HEK293 (cell line): Measurements from ENCODE around the gene CALCOCO1.

Experiments
- AEBP2 ChIP-seq: fragments of 450-650 bp; formaldehyde crosslinking; IDR thresholded peaks from 2 replicates; pipeline ENCODE4 v1.5.1; 2016; ENCODE audit warnings: missing biosample characterization, missing genetic modification characterization, borderline replicate concordance
- ELK4 ChIP-seq: IDR thresholded peaks from 2 replicates; pipeline ENCODE4 v1.6.1; 2011; ENCODE audit warnings: mild to moderate bottlenecking, low read depth, low read length, borderline replicate concordance
- GLI2 ChIP-seq: fragments of 450-650 bp; formaldehyde crosslinking; IDR thresholded peaks from 2 replicates; pipeline ENCODE4; 2017; ENCODE audit warnings: missing biosample characterization, missing genetic modification characterization, low read depth, borderline replicate concordance
- IKZF3 ChIP-seq: fragments of 450-650 bp; IDR thresholded peaks from 2 replicates; pipeline ENCODE4 v1.5.0; 2018; ENCODE audit warnings: missing biosample characterization, mild to moderate bottlenecking, missing genetic modification characterization, moderate library complexity
- KLF9 ChIP-seq: fragments of 450-650 bp; formaldehyde crosslinking; IDR thresholded peaks from 2 replicates; pipeline ENCODE4 v1.5.1; 2016; ENCODE audit warnings: missing biosample characterization, missing genetic modification characterization, low read depth
- SETDB1 ChIP-seq: IDR thresholded peaks from one replicate; pipeline ENCODE4 v1.6.1; 2017; ENCODE audit warnings: mild to moderate bottlenecking, low read length, moderate library complexity, mixed read lengths; ENCODE audit not compliant: insufficient read length
- TSHZ1 ChIP-seq: fragments of 450-650 bp; formaldehyde crosslinking; IDR thresholded peaks from 2 replicates; pipeline ENCODE4 v1.5.1; 2016; ENCODE audit warnings: missing biosample characterization, missing genetic modification characterization, borderline replicate concordance
- ZBTB10 ChIP-seq: fragments of 450-650 bp; formaldehyde crosslinking; IDR thresholded peaks from 2 replicates; pipeline ENCODE4 v1.5.1; 2016; ENCODE audit warnings: missing biosample characterization, missing genetic modification characterization
- ZBTB17 ChIP-seq: fragments of 450-650 bp; formaldehyde crosslinking; IDR thresholded peaks from 2 replicates; pipeline ENCODE4 v1.5.1; 2016; ENCODE audit warnings: missing biosample characterization, missing genetic modification characterization
- ZBTB6 ChIP-seq: fragments of 450-650 bp; formaldehyde crosslinking; IDR thresholded peaks from 2 replicates; pipeline ENCODE4 v1.5.1; 2017; ENCODE audit warnings: missing biosample characterization, missing genetic modification characterization
- ZFP69B ChIP-seq: fragments of 450-650 bp; formaldehyde crosslinking; IDR thresholded peaks from 2 replicates; pipeline ENCODE4 v1.5.1; 2016; ENCODE audit warnings: missing biosample characterization, missing genetic modification characterization
- ZNF169 ChIP-seq: fragments of 450-650 bp; formaldehyde crosslinking; IDR thresholded peaks from 2 replicates; pipeline ENCODE4 v1.5.1; 2016; ENCODE audit warnings: missing biosample characterization, missing genetic modification characterization
- ZNF202 ChIP-seq: fragments of 450-650 bp; formaldehyde crosslinking; IDR thresholded peaks from 2 replicates; pipeline ENCODE4 v1.5.1; 2016; ENCODE audit warnings: missing biosample characterization, missing genetic modification characterization, borderline replicate concordance
- ZNF248 ChIP-seq: fragments of 450-650 bp; formaldehyde crosslinking; IDR thresholded peaks from 2 replicates; pipeline ENCODE4 v1.5.1; 2017; ENCODE audit warnings: missing biosample characterization, missing genetic modification characterization
- ZNF335 ChIP-seq: fragments of 450-650 bp; formaldehyde crosslinking; conservative IDR thresholded peaks from 2 replicates; pipeline ENCODE4 v1.5.1; 2016; ENCODE audit warnings: missing biosample characterization, missing genetic modification characterization
- ZNF350 ChIP-seq: fragments of 450-650 bp; formaldehyde crosslinking; IDR thresholded peaks from 2 replicates; pipeline ENCODE4 v1.5.0; 2017; ENCODE audit warnings: missing biosample characterization, mild to moderate bottlenecking, missing genetic modification characterization
- ZNF513 ChIP-seq: fragments of 450-650 bp; IDR thresholded peaks from 2 replicates; pipeline ENCODE4 v1.5.1; 2018; ENCODE audit warnings: missing biosample characterization, missing genetic modification characterization
- ZNF530 ChIP-seq: fragments of 450-650 bp; formaldehyde crosslinking; IDR thresholded peaks from 2 replicates; pipeline ENCODE4 v1.5.1; 2016; ENCODE audit warnings: low read depth, missing biosample characterization, missing genetic modification characterization
- ZNF621 ChIP-seq: fragments of 450-650 bp; formaldehyde crosslinking; IDR thresholded peaks from 2 replicates; pipeline ENCODE4 v1.5.1; 2017; ENCODE audit warnings: missing biosample characterization, missing genetic modification characterization
- ZNF629 ChIP-seq: fragments of 450-650 bp; formaldehyde crosslinking; IDR thresholded peaks from 2 replicates; pipeline ENCODE4 v1.5.1; 2017; ENCODE audit warnings: missing biosample characterization, missing genetic modification characterization
- ZNF639 ChIP-seq: fragments of 450-650 bp; formaldehyde crosslinking; IDR thresholded peaks from 2 replicates; pipeline ENCODE4 v1.5.1; 2016; ENCODE audit warnings: missing biosample characterization, missing genetic modification characterization
- ZNF707 ChIP-seq: fragments of 450-650 bp; formaldehyde crosslinking; IDR thresholded peaks from 2 replicates; pipeline ENCODE4 v1.5.1; 2016; ENCODE audit warnings: missing biosample characterization, missing genetic modification characterization
- ZNF830 ChIP-seq: fragments of 450-650 bp; IDR thresholded peaks from 2 replicates; pipeline ENCODE4 v1.5.0; 2018; ENCODE audit warnings: missing biosample characterization, missing genetic modification characterization, low read depth, mild to moderate bottlenecking, moderate library complexity
- ZNF837 ChIP-seq: fragments of 450-650 bp; formaldehyde crosslinking; IDR thresholded peaks from 2 replicates; pipeline ENCODE4 v1.5.1; 2016; ENCODE audit warnings: missing biosample characterization, missing genetic modification characterization
- ZSCAN5A ChIP-seq: fragments of 450-650 bp; formaldehyde crosslinking; IDR thresholded peaks from 2 replicates; pipeline ENCODE4 v1.5.1; 2016; ENCODE audit warnings: missing biosample characterization, missing genetic modification characterization

CALCOCO1 gene

GRCh38 chr12:53746592-53747092 lies 19.4 kb upstream of the CALCOCO1 start (continued):
- TF ChIP-seq ZSCAN5A (tag by site-specific recombination) (no peak), GLI2 (tag by site-specific recombination) (no peak), ZNF639 (tag by site-specific recombination) (peak; percentile 42; the same call in 1 of the 2 replicates), ZNF350 (tag by site-specific recombination) (no peak), ZNF830 (tag by site-specific recombination) (no peak), ZBTB6 (0 out of 2 replicates have a peak, but pooled peaks have one; percentile 21), ZNF707 (no peak), TSHZ1 (no peak), ZFP69B (tag by site-specific recombination) (no peak), ZNF202 (tag by site-specific recombination) (no peak), ZNF629 (peak; percentile 71), ZNF621 (tag by site-specific recombination) (no peak), ZNF530 (no peak), KLF9 (no peak), ELK4 (no peak), ZBTB17 (peak; percentile 91), IKZF3 (peak; percentile 94), ZNF837 (tag by site-specific recombination) (no peak), ZNF513 (tag by site-specific recombination) (peak; percentile 43; the same call in 1 of the 2 replicates), ZNF248 (tag by site-specific recombination) (no peak), ZNF335 (peak; percentile 56), ZNF169 (no peak), AEBP2 (tag by site-specific recombination) (no peak), SETDB1 (no peak), ZBTB10 (no peak)
